ENCODE measurements around the gene FNDC11.

GRCh38 chr20:63508072-63508768, 45.7 kb upstream of the FNDC11 start:
- TF ChIP-seq CTCF (IDR thresholded peaks at IDR 0.05 in 8 of 11, conservative IDR thresholded peaks at IDR 0.05 in 3 of 11) (no peak), POLR2A (IDR thresholded peaks at IDR 0.05) (no peak)
